ENCODE measurements around the gene ADAMTS2.

Gene ADAMTS2

DNA sequence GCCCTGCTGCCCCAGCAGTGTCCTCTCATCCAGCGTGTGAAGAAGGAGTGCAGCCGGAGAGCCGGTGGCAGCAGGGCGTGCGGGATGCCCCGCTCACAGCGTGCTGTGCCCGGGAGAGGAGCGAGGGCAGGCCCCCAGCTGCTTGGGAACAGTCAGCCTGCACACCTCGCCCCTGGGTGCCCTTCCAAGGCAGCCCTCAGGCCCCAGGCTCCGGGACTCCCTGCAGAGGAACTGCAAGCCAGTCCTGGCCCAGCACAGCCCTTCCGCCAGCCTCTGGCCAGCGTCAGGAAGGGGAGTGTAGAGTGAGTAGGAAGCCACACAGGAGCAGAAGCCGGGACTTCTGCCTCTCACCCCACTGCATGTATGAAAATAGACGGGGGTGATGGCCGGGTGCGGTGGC, 43.5 kb downstream of the ADAMTS2 start:
- TF ChIP-seq, protein P1, sequence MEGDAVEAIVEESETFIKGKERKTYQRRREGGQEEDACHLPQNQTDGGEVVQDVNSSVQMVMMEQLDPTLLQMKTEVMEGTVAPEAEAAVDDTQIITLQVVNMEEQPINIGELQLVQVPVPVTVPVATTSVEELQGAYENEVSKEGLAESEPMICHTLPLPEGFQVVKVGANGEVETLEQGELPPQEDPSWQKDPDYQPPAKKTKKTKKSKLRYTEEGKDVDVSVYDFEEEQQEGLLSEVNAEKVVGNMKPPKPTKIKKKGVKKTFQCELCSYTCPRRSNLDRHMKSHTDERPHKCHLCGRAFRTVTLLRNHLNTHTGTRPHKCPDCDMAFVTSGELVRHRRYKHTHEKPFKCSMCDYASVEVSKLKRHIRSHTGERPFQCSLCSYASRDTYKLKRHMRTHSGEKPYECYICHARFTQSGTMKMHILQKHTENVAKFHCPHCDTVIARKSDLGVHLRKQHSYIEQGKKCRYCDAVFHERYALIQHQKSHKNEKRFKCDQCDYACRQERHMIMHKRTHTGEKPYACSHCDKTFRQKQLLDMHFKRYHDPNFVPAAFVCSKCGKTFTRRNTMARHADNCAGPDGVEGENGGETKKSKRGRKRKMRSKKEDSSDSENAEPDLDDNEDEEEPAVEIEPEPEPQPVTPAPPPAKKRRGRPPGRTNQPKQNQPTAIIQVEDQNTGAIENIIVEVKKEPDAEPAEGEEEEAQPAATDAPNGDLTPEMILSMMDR (IDR thresholded peaks at IDR 0.05; ENCODE audit: control extremely low read depth, extremely low read depth, low read depth, missing control alignments), result no peak
- CTCF ChIA-PET, result no interaction called here
- POLR2A ChIA-PET, result no interaction called here
- no peak for DNase-seq (ENCODE audit: extremely low spot score)

DNA sequence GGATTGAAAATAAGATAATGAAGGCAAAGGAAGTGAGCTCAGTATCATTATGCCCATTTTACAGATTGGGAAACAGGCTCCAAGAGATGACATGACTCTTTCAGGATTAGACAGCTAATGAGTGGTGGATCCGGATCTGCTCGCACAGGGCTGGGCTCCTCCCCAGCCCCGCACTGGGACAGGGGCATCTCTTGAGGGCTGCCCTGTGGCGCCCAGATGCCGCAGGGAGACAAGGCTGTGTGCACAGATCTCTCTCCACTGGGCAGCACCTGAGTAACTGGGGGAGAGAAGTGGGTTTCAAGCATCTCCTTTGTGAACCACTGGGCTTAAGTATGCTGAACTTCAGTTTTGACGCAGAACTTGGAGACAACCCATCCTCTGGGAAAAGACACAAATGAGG, 43.9 kb downstream of the ADAMTS2 start:
- DNase-seq (ENCODE audit: extremely low spot score), result no peak
- TF ChIP-seq, protein P1 (IDR thresholded peaks at IDR 0.05; ENCODE audit: control extremely low read depth, extremely low read depth, low read depth, missing control alignments), result no peak
- ChIA-PET CTCF (no interaction called here), POLR2A (no interaction called here)

DNA sequence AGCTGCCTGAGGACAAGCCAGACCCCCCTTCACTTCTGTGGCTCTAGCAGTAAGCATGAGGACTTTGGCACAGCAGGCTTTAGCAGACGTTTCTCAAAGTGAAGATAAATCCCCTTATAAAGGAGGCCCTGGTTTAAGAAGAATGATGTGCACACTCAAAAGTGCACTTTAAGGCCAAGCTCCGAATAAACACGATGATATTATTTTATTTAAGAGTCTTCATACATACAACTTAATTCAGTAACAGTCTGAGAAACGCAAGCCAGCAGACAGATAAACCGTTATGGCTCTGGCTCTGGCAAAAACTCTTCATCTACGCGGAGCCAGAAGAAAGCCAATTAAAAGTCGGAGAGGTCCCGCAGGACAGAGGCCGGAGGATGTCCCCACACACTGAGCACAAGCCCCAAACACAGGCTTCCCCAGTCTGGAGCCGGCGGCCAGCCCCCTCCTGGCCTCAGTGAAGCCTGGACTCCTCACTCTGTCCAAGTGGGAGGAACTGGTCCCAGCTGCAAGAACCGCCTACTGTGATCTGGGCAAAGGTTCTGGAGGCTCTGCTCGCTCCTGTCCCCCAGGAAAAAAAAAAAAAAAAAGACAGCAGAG, 44.6 kb downstream of the ADAMTS2 start:
- ChIA-PET POLR2A (no interaction called here), CTCF (no interaction called here)
- TF ChIP-seq, protein P1 (IDR thresholded peaks at IDR 0.05; ENCODE audit: control extremely low read depth, extremely low read depth, low read depth, missing control alignments), result no peak
- no peak for DNase-seq (ENCODE audit: extremely low spot score)

DNA sequence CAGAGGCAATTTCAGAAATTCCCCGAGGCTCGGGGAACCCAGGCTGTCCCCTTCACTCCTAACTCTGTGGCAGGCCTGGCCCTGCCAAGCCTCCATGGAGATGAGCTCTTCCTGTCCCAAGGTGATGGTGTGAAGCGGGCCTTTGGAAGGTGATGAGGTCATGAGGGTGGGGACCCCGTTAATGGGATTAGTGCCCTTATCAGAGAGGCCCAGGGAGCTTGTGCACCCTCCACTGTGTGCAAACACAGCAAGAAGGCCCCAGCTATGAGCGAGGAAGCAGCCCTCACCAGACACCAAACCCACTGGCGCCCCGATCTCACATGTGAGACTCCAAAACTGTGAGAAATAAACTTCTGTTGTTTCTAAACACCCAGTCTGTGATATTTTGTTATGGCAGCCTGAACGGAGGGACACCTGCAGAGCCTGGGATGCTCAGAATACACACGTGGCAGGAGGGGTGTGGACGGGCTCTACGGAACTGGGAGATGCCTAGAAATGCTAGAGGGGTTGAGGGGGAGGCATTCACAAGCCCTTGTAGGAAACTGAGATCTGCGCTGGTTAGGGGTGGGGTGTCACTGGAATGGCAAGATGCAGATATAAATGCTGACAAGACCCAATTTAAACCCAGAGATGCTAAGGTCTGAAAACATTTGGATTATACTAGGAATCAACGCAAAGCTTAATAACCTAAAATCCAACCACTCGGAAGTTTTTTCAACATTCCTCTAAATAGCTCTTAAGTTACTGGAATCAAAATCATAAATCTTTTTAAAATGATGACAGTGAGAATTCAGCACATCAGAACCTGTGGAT, 46.9 kb downstream of the ADAMTS2 start:
- CTCF ChIA-PET, result no interaction called here
- POLR2A ChIA-PET, result no interaction called here
- TF ChIP-seq, protein P1 (IDR thresholded peaks at IDR 0.05; ENCODE audit: control extremely low read depth, extremely low read depth, low read depth, missing control alignments), result no peak
- no peak for DNase-seq (ENCODE audit: extremely low spot score)

DNA sequence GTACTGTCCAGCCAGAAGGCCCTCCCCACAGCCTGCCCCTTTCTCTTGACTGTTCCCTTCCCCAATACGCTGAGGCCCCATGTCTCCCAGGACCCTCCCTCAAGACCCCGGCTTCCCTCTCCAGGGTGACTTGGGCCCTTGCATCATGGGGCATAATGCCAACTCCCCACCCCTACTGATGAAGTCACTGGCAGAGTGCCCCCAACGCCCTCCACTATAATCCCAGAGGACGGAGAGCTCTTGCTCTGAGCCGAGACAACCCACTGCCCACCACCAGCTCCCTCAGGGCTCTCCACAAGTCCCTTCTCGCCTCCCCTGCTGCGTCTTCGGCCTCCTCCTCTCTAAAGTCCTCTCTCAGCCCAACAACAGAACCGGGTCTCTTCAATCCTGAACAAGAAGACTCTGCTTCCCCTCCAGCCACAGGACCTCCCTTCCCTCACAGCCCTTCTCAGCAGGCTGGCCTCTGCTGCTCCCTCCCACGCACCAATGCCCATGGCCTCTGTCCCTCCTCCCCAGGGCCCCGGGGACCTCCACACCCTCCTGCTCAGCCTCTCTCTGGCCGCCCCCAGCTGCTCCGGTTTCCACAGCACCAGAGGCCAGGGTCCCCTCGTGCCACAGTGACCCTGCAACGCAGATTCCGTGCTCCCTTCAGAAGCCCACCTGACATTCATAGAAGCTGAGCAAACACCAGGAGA, 47.6 kb downstream of the ADAMTS2 start:
- POLR2A ChIA-PET, result no interaction called here
- DNase-seq (ENCODE audit: extremely low spot score), result no peak
- CTCF ChIA-PET, result no interaction called here
- TF ChIP-seq, protein P1 (IDR thresholded peaks at IDR 0.05; ENCODE audit: control extremely low read depth, extremely low read depth, low read depth, missing control alignments), result no peak

DNA sequence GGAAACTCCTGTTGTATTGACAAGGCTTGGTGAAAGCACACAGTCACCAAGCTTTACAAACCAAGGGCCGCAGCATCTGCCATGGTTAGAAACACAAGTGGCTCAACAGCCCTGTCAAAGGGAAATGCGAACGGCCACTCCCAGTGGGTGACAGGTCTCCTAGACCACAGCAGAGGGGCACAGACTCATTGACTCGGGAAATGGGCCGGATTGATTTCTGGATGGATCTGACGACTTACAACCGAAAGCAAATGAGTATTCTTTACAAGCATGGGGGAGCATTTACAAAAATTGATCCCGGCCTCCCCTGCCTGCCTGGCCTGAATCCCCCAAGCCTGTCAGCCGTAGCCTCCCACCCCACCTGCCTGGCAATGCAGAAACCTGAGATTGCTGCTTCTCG, 48.2 kb downstream of the ADAMTS2 start:
- TF ChIP-seq, protein P1 (IDR thresholded peaks at IDR 0.05; ENCODE audit: control extremely low read depth, extremely low read depth, low read depth, missing control alignments), result no peak
- POLR2A ChIA-PET, result no interaction called here
- DNase-seq (ENCODE audit: extremely low spot score), result no peak
- CTCF ChIA-PET, result no interaction called here
